HFFc6 (cell line): ENCODE data around the gene BTNL9. TPM values are rescaled to one million over a fixed set of nuclear protein-coding genes. Genes with fewer than 3 reads are reported as not detected.

Experiments used
- DNase-seq: peaks from one replicate; pipeline ENCODE4 v3.0.0-alpha.2; 2018
- H3K27ac Mint-ChIP-seq: 2 replicates; pipeline ENCODE4 v1.8.0; 2020; ENCODE audit warnings: mild to moderate bottlenecking, mixed read lengths
- H3K27me3 Mint-ChIP-seq: 2 replicates; pipeline ENCODE4 v1.8.0; 2021; ENCODE audit warnings: mild to moderate bottlenecking, moderate library complexity, mixed read lengths; ENCODE audit not compliant: insufficient read depth
- H3K36me3 Mint-ChIP-seq: 2 replicates; pipeline ENCODE4 v1.8.0; 2021; ENCODE audit warnings: low read depth, mixed read lengths
- H3K4me1 Mint-ChIP-seq: 2 replicates; pipeline ENCODE4 v1.8.0; 2020; ENCODE audit warnings: low read depth, mixed read lengths
- H3K4me3 Mint-ChIP-seq: 2 replicates; pipeline ENCODE4 v1.8.0; 2020; ENCODE audit warnings: mild to moderate bottlenecking, moderate library complexity, mixed read lengths
- H3K9me3 Mint-ChIP-seq: 2 replicates; pipeline ENCODE4 v1.8.0; 2020; ENCODE audit warnings: mild to moderate bottlenecking, mixed read lengths
- total RNA-seq, 6 experiments: library from RNA; stranded (reverse); fragmentation: NEBNext Ultra II Directional; extraction: Animal tissue kit (Norgen Biotek cat#: 25700); gene quantifications; 2 replicates in 1 of 6; 3 replicates in 5 of 6; pipeline ENCODE4 v1.2.3, GENCODE V29; 2021
- TF ChIP-seq, protein P1 (sequence below): fragments of 200-600 bp; sonication (generic); IDR thresholded peaks from 2 replicates; pipeline ENCODE4 v1.5.0; 2021; ENCODE audit warnings: antibody characterized with exemption, mild to moderate bottlenecking

The BTNL9 gene
- total RNA-seq, 6 experiments from 2014 or later = not detected

GRCh38 chr5:181020688-181021087, 19.4 kb upstream of the BTNL9 start:
- no peaks in the 10 kb centered on the region for H3K4me1 Mint-ChIP-seq
- peaks cover 34% of the 10 kb centered on the region for H3K9me3 Mint-ChIP-seq
- no peak overlapping the region for H3K4me3 Mint-ChIP-seq
- no peak overlapping the region for H3K27ac Mint-ChIP-seq
- no peak for DNase-seq
- TF ChIP-seq, protein P1, sequence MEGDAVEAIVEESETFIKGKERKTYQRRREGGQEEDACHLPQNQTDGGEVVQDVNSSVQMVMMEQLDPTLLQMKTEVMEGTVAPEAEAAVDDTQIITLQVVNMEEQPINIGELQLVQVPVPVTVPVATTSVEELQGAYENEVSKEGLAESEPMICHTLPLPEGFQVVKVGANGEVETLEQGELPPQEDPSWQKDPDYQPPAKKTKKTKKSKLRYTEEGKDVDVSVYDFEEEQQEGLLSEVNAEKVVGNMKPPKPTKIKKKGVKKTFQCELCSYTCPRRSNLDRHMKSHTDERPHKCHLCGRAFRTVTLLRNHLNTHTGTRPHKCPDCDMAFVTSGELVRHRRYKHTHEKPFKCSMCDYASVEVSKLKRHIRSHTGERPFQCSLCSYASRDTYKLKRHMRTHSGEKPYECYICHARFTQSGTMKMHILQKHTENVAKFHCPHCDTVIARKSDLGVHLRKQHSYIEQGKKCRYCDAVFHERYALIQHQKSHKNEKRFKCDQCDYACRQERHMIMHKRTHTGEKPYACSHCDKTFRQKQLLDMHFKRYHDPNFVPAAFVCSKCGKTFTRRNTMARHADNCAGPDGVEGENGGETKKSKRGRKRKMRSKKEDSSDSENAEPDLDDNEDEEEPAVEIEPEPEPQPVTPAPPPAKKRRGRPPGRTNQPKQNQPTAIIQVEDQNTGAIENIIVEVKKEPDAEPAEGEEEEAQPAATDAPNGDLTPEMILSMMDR = no peak
- peaks cover 3% of the 10 kb centered on the region; the same call in 1 of the 2 replicates for H3K27me3 Mint-ChIP-seq
- peaks cover 4% of the 10 kb centered on the region; the same call in 1 of the 2 replicates for H3K36me3 Mint-ChIP-seq

DNA sequence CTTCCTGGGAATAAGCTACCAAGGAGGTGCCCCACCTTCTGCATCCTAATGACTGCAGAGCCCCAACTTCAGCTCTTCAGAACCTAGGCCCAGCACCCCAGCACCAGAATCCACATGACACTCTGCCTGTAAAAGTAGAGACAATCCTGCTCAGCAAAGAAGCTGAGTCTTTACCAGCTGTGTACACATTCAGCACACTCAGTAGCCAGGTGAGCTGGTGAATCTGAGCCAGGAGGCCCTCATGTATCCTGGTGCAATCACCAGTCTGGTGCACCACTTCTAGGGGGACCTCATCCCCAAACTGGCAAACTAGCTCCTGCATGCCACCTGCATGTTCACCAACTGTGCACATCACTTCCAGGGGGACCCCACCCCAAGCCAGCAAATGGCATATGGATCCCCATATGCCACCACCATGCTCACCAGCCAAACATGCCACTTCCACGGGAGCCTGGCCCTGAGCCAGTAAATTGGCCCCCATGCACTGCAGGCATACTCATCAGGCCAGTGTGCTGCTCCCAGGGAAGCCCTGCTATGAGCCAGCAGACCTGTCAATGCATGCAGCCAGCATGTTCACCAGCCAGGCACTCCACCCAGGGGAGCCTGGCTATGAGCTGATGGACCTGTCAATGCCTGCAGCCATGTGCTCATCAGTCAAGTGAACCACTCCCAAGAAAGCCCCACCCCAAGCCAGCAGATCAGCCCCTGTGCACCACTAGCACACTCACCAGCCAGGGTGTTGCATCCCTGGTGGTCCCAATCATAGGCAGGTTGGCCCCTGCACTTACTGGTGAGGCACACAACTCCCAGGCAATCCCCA, 15.6 kb upstream of the BTNL9 start:
- Mint-ChIP-seq H3K27me3 (no peaks in the 10 kb centered on the region; the same call in 1 of the 2 replicates), H3K4me1 (no peaks in the 10 kb centered on the region), H3K27ac (no peak overlapping the region), H3K9me3 (peaks cover 35% of the 10 kb centered on the region), H3K36me3 (peaks cover 4% of the 10 kb centered on the region; the same call in 1 of the 2 replicates), H3K4me3 (no peak overlapping the region)
- no peak for DNase-seq
- TF ChIP-seq, protein P1 = no peak

GRCh38 chr5:181027452-181028031, 12.5 kb upstream of the BTNL9 start:
- no peak for DNase-seq
- TF ChIP-seq, protein P1 = no peak
- peaks cover 25% of the 10 kb centered on the region for H3K9me3 Mint-ChIP-seq
- no peak overlapping the region for H3K27ac Mint-ChIP-seq
- peaks cover 6% of the 10 kb centered on the region for H3K36me3 Mint-ChIP-seq
- no peaks in the 10 kb centered on the region for H3K4me1 Mint-ChIP-seq
- no peak overlapping the region for H3K4me3 Mint-ChIP-seq
- no peaks in the 10 kb centered on the region for H3K27me3 Mint-ChIP-seq

DNA sequence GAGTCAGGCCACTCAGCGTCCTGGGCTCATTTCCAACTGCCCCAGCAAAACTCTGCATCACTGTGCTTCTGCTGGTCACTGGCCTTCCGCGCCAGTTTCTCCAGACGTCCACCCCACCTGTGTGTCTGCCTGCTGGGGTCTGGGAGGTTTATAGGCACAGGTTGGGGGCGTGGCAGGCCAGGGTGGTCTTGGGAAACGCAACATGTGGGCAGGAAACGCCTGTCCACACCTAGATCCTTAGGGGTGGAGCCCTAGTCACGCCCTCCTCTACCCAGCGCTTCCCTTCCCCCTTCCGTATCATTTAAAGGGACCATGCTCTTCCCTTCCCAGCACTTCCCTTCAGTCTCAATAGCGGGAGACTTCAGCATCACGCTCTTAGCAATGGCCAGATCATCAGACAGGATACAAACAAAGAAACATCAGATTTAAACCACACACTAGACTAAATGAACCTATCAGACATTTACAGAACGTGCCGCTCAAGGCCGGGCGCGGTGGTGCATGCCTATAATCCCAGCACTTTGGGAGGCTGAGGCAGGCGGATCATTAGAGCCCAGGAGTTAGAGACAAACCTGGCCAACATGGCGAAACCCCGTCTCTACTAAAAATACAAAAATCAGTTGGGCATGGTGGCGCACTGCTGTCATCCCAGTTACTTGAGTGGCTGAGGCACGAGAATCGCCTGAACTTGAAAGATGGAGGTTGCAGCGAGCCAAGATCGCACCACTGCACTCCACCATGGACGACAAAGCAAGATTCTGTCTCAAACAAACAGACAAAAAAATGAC, 11.8 kb upstream of the BTNL9 start:
- H3K4me3 Mint-ChIP-seq = no peak overlapping the region
- no peaks in the 10 kb centered on the region for H3K4me1 Mint-ChIP-seq
- no peak for DNase-seq
- no peaks in the 10 kb centered on the region for H3K27me3 Mint-ChIP-seq
- H3K9me3 Mint-ChIP-seq = peaks cover 26% of the 10 kb centered on the region
- TF ChIP-seq, protein P1 = no peak
- no peak overlapping the region for H3K27ac Mint-ChIP-seq
- peaks cover 6% of the 10 kb centered on the region for H3K36me3 Mint-ChIP-seq

GRCh38 chr5:181031716-181032115, 8.3 kb upstream of the BTNL9 start:
- DNase-seq = no peak
- H3K9me3 Mint-ChIP-seq = peaks cover 17% of the 10 kb centered on the region
- H3K27ac Mint-ChIP-seq = no peak overlapping the region
- TF ChIP-seq, protein P1 = no peak
- no peaks in the 10 kb centered on the region for H3K4me1 Mint-ChIP-seq
- no peak overlapping the region for H3K4me3 Mint-ChIP-seq
- no peaks in the 10 kb centered on the region; the same call in 1 of the 2 replicates for H3K27me3 Mint-ChIP-seq
- H3K36me3 Mint-ChIP-seq = peaks cover 6% of the 10 kb centered on the region
